ENCODE data around the gene GNG12.

- TF ChIP-seq CTCF (IDR thresholded peaks at IDR 0.05) (no peak), POLR2A (IDR thresholded peaks at IDR 0.05) (no peak)
Observed at GRCh38 chr1:67684526-67685066, 148.7 kb downstream of the GNG12 start.

All from heart left ventricle (tissue), 13 donors.